ENCODE measurements around the gene RXRB.
A peak's percentile ranks its signal among the peaks of the same experiment; 100 is the strongest.
"Not testable (repeated sequence)": the region's sequence is repeated elsewhere in the genome, so short reads cannot be mapped to it uniquely, and the experiment has no call there.

RXRB gene

DNA sequence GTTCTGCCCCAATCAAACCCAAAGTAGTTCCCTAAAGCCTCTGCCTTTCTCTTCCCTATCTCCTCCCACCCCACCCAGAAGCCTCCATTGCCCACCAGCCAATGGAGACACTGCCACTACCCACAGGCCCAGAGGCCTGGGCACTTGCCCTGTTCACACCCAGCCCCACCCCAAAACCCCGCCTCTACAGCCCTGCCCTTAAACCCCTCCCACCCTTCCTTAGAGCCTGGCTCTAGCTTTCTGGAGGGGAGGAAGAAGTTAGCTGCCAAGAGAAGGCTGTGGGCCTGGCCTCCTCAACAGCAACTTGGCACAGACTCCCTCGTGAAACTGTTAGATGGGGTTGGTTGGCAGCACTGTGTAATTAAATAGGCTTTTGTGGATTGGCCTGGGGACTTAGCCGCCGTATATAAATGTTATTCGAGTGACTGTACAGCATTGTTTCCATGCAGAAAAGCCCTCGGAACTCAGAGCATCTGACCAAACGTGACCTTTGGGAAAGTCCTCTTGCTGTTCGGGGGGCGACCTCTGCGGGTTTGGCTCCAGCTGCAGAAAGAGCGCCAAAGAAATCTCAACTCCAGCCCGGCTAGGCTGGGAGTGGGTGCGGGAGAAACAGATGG is 39.6 kb downstream of the RXRB start:
- DNase-seq: no peak

DNA sequence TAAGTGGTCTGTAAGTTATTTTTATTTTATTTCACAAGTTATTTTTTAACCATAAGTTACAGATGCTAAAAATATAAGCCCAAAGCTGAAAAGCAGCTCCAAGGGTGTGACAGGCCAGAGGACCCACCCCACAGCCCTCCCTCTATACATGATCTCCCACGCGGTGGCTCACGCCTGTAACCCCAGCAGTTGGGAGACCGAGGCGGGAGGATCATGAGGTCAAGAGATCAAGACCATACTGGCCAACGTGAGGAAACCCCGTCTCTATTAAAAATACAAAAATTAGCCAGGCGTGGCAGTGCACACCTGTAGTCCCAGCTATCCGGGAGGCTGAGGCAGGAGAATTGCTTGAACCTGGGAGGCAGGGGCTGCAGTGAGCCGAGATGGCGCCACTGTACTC is 40.4 kb downstream of the RXRB start:
- no peak for DNase-seq

DNA sequence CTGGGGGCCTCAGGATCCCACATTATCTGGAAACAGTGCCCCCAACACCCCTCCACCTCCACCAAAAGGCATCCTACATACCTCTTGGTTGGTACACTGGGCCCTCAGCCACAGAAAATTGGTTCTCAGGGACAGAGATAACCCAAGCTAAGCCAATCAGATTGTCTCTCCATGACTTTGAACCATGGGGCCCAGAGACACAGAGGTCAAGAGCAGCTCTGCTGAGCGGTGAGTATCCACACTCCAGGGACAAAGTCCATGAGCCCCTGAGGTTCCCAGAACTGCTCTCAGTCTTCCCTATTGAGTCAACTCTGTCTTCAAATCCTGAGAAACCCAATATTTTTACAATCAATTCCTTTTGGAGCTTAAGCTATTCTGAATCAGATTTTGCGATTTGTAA is 43.5 kb downstream of the RXRB start:
- no peak for DNase-seq

DNA sequence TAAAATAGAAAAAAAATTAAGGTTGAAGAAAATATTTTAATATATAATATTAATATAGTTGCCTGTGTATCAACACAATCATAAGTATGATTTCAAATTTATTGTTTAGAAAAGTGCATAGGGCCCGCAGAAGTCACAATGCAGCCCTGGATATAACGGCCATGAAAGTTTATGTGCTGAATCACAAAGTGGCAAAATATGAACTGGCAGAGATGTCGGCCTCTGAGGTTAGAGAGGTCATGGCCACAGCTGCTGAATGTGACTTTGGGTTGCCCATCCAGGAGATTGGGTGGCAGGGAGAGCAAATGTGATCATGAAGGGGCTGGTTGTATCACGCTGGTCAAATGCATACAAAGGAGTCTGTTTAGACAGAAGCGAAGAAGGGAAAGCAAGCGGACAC is 43.9 kb downstream of the RXRB start:
- no peak for DNase-seq

DNA sequence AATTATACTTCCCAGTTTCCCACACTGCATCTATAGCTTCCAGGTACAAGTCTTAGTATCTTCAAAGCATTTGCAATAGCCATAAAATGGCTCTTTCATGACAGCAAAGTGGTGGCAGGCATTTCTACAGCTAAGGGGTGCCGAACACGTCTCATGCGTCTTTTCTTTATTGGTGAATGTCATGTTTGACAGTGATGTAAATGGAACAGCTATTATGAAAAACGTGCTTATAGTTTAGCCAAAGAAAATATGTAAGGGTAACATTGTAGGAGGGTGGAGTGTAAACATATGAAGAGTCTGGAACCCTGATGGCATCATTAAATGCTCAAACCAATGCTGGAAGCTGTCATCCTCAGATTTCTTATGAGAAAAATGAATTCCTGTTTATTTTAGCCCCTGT is 46.1 kb downstream of the RXRB start:
- DNase-seq: no peak

DNA sequence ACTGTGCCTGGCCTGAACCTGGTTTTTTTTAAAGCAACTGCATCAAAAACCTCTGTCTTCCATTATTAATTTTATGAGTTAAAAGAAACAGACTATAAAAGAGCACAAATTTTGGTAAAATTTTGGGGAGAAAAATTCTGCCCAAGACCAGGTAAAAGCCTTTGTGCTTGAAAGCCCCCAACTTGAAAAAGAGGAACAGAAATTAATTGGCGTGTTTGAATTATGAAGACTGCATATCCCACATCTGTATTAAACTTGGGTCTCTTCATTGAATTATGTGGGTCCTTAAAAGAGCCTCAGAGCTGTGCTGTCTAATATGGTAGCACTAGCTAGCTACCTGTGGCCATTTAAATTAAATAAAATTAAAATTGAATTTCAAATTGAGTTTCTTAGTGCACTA is 49.4 kb downstream of the RXRB start:
- no peak for DNase-seq

DNA sequence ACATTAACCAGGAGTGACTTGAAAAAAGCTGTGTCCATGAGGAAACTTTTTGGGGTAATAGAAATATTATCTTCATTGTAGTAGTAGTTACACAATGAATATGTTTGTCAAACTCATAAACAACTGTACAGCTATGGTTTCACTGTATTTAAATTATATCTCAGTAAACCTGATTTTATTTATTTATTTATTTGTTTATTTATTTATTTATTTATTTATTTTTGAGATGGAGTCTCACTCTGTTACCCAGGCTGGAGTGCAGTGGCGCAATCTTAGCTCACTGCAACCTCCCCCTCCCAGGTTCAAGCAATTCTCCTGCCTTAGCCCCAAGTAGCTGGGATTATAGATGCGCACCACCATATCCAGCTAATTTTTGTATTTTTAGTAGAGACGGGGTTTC is 49.9 kb downstream of the RXRB start:
- DNase-seq: not testable (repeated sequence)

DNA sequence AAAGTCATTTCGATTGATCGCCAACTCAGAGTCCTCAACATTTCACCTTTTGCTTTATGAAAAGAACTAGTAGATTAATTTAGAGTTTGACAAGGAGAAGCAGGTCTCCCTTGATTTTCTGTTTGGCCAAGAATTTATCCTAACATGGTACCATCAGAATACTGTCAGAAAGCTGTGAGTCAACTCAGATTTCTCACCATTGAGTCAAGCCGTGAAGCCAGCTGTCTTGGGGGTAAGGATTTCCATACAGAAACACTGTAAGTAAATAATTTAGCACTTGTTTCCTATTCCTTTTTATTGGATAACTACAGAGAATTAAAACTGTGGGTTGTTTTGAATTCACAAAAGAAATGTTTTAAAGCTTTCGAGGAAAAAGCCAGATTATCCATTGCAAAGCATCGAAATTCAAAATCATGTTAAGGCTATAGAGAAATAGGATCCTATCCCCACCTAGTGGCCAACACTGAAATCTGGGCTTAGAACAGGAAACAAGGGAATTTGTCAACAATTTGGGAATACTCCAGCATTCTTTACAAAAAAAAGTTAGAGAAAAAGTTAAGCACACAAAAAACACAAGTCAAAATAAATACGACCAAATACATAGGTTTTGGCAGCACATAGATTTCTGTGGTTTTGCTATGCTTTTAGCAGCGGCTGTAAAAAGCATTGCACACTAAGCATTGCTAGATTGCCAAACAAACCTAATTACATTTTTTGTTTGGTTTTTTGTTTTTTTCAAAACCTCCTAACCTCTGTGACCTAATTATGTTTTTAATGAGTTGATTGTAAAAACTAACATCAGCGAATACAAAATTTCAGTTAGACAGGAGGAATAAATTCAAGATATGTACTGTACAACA is 52.4 kb downstream of the RXRB start:
- DNase-seq: peak; percentile 33

DNA sequence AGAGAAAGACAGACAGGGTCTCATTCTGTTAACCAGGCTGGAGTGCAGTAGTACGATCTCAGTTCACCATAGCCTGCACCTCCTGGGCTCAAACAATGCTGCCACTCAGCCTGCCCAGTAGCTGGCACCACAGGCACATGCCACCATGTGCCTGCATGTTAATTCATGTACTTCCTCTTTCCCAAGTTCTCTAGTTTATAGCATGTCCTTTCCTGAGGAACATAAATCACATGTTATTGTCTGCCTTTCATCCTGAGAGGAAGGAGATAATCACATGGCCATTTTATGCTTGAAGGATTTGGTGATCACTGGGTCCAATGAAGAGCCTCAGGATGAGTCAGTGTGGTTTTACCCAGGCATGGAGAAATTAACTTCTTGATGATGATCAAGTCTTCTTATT is 56.1 kb downstream of the RXRB start:
- no peak for DNase-seq

Measured in CD4-positive, alpha-beta T cell treated with Interleukin-4 for 4 hours (primary cell).